Heart right ventricle (tissue), 16 donors: ENCODE results near the gene DRD5. TPM values are rescaled to one million over a fixed set of nuclear protein-coding genes. Genes with fewer than 3 reads are reported as not detected.
A peak's percentile ranks its signal among the peaks of the same experiment; 100 is the strongest.
"Not testable (repeated sequence)": the region's sequence is repeated elsewhere in the genome, so short reads cannot be mapped to it uniquely, and the experiment has no call there.

ENCODE experiments used
- ATAC-seq, 8 donors: fragments of 200-7000 bp; cut with Tn5 transposase; one replicate each; pipeline ENCODE4 v1.9.1; 2020; ENCODE audit warnings: mild to moderate bottlenecking in 8 of 8, moderate library complexity in 8 of 8, moderate number of reproducible peaks in 1 of 8
- DNase-seq, 2 donors: peaks; one replicate each; pipeline ENCODE4 v3.0.0-alpha.2; 2020
- H3K27ac ChIP-seq, 10 donors: fragments of 200-600 bp; sonication (generic) in 2 of 10; one replicate each; pipeline versions ENCODE4 v1.5.0 to v1.8.0; 2020 to 2022; ENCODE audit warnings: mild to moderate bottlenecking in 3 of 10
- H3K27me3 ChIP-seq, 7 donors: fragments of 200-600 bp; one replicate each; pipeline ENCODE4 v1.8.0; 2021 to 2022; ENCODE audit warnings: mild to moderate bottlenecking in 2 of 7
- H3K36me3 ChIP-seq, 9 donors: fragments of 200-600 bp; sonication (generic) in 1 of 9; one replicate each; pipeline versions ENCODE4 v1.5.0 to v1.8.0; 2020 to 2022; ENCODE audit warnings: mild to moderate bottlenecking in 2 of 9
- H3K4me1 ChIP-seq, 9 donors: fragments of 200-600 bp; sonication (generic) in 1 of 9; one replicate each; pipeline versions ENCODE4 v1.5.0 to v1.8.0; 2020 to 2022; ENCODE audit warnings: mild to moderate bottlenecking in 4 of 9
- H3K4me3 ChIP-seq, 10 donors: fragments of 200-600 bp; sonication (generic) in 2 of 10; one replicate each; pipeline versions ENCODE4 v1.5.0 to v1.8.0; 2020 to 2022; ENCODE audit warnings: mild to moderate bottlenecking in 7 of 10, moderate library complexity in 2 of 10
- H3K9me3 ChIP-seq, 11 donors: fragments of 200-600 bp in 10 of 11; sonication (generic) in 2 of 11; one replicate each; pipeline versions ENCODE4 v1.5.0 to v1.8.0; 2013 to 2022; ENCODE audit warnings: mild to moderate bottlenecking in 2 of 11, control low read depth in 1 of 11, moderate library complexity in 1 of 11
- WGBS, 2 donors: extraction: QIAGEN DNeasy Blood & Tissue Kit; methylation state at CpG; one replicate each; pipeline ENCODE4 v1.1.7; 2013; ENCODE audit warnings: inconsistent platforms in 1 of 2; 5-methylcytosine and 5-hydroxymethylcytosine counted together
- intact Hi-C, 10 donors: fragments of 100-400 bp; cut with DNase I; formaldehyde crosslinking; loops; one replicate each; pipeline versions ENCODE4 v1.11.1 to v1.14.2; 2022
- long read RNA-seq, 3 donors: library from polyadenylated mRNA; unstranded; transcript quantifications; one replicate each; pipeline ENCODE4 v2.0.0, GENCODE V29; 2020 to 2021
- polyA plus RNA-seq, 2 donors: library from polyadenylated mRNA; stranded (reverse); fragments of 200-250 nt; gene quantifications; one replicate each; pipeline ENCODE4 v1.2.3, GENCODE V29; 2013
- total RNA-seq, 10 donors: library from RNA; stranded (reverse); fragmentation: NEBNext Ultra II Directional in 3 of 10; extraction: Animal tissue kit (Norgen Biotek cat#: 25700) in 3 of 10; gene quantifications; one replicate each; pipeline versions ENCODE4 v1.2.1 to v1.2.4, GENCODE V29; 2021 to 2023
- TF ChIP-seq, protein P1 (sequence below), 9 donors: fragments of 200-600 bp; sonication (generic) in 2 of 9; IDR thresholded peaks; one replicate each; pipeline versions ENCODE4 v1.5.0 to v1.8.0; 2021 to 2022; ENCODE audit warnings: antibody characterized with exemption in 9 of 9, mild to moderate bottlenecking in 5 of 9, moderate library complexity in 1 of 9
- donor health status: Arrhythmogenic right ventricular cardiomyopathy.
- donor health status: ischemic (EF 13 %, LVEDD 7.1; RV severe dilation, severe dysfunction).
- donor health status: healthy with polysubstance abuse.
- donor health status: DM: no; HTN: yes; CAD: no.
- donor health status: DM: no; HTN: no; CAD: no.
- donor health status: ischemic (EF 25% LVEDD 6.9; RV normal size, moderate dysfunction).
- donor health status: ischemic (EF 25% LVEDD 5.7; RV mildly dilated, moderate dysfunction).
- donor health status: healthy.
- donor health status: DM: yes; HTN: yes; CAD: no.
- donor health status: Ischemic cardiomyopathy.
- donor health status: ischemic (EF 35%, LVEDD 5.7; RV mildly dilated, moderate dysfunction).
- donor health status: nonischemic (EF 11% LVEDD 7.7; RV severe dilation, severe dysfunction).
- donor health status: DM: yes; HTN: yes; CAD: no.
- donor health status: PGD.
- donor health status: ischemic (EF 29% LVEDD 5.4; RV normal size, mild dysfunction).
- donor health status: nonischemic (EF 23%, LVEDD 6.1; RV moderate dilation, normal function).

The DRD5 gene
- not detected for total RNA-seq
- polyA plus RNA-seq = under 1 TPM in 1 of 2 donors, not detected in 1; 0.07 TPM
- long read RNA-seq, donor 1 = 0 reads
- long read RNA-seq, donor 2 = 0 reads
- long read RNA-seq, donor 3 = 0 reads

DNA sequence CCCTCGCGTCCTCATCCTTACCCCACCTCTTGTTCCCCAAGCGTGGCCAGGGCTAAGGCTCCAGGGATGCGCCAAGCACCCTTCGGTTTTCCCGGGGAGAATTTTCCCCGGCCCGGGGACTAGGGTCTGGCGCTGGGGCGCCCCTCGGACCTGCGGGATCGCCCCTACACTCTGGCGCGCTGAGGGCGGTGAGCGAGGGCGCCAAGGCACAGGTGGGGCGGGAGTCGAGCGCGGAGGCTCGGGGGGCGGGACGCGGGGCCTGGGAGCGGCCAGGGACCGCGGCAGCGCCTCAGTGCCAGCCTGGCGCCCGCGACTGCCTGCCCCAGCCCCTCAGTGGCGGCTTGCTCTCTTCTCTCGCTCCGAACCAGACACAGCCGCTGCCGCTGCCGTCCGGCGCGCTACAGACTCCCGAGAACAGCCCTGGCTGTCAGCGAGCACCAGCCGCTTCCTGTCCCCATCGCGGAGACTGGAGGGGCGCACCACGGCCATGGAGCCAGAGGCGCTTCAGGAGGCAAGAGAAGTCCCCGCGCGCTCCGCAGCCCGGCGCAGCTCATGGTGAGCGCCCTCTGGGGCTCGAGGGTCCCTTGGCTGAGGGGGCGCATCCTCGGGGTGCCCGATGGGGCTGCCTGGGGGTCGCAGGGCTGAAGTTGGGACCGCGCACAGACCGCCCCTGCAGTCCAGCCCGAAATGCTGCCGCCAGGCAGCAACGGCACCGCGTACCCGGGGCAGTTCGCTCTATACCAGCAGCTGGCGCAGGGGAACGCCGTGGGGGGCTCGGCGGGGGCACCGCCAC is at the start of gene DRD5:
Gene DRD5, plus strand, starts transcription at position 292 of the 793 bp plus-strand sequence. Its CDS starts 396 bp downstream, at position 688.
- TF ChIP-seq, protein P1, sequence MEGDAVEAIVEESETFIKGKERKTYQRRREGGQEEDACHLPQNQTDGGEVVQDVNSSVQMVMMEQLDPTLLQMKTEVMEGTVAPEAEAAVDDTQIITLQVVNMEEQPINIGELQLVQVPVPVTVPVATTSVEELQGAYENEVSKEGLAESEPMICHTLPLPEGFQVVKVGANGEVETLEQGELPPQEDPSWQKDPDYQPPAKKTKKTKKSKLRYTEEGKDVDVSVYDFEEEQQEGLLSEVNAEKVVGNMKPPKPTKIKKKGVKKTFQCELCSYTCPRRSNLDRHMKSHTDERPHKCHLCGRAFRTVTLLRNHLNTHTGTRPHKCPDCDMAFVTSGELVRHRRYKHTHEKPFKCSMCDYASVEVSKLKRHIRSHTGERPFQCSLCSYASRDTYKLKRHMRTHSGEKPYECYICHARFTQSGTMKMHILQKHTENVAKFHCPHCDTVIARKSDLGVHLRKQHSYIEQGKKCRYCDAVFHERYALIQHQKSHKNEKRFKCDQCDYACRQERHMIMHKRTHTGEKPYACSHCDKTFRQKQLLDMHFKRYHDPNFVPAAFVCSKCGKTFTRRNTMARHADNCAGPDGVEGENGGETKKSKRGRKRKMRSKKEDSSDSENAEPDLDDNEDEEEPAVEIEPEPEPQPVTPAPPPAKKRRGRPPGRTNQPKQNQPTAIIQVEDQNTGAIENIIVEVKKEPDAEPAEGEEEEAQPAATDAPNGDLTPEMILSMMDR (IDR thresholded peaks at IDR 0.05) = no peak
- ATAC-seq (no peak), DNase-seq (no peak)
- no peaks in the 10 kb centered on the region for H3K4me1 ChIP-seq
- H3K4me3 ChIP-seq = peak within 1 kb of the TSS in 4 of 10 donors; percentile 7 to 20 (median 10)
- WGBS, 2 donors = 5 to 7% methylated on average over 71 to 78 of the region's 78 CpGs
- H3K9me3 ChIP-seq = no peaks in the 10 kb centered on the region
- H3K36me3 ChIP-seq = no peaks in the 10 kb centered on the region
- intact Hi-C loops = no loop called here
- no peak within 1 kb of the TSS for H3K27ac ChIP-seq
- H3K27me3 ChIP-seq = peaks cover 8 to 67% (median 44%) of the 10 kb centered on the region in 7 donors

DNA sequence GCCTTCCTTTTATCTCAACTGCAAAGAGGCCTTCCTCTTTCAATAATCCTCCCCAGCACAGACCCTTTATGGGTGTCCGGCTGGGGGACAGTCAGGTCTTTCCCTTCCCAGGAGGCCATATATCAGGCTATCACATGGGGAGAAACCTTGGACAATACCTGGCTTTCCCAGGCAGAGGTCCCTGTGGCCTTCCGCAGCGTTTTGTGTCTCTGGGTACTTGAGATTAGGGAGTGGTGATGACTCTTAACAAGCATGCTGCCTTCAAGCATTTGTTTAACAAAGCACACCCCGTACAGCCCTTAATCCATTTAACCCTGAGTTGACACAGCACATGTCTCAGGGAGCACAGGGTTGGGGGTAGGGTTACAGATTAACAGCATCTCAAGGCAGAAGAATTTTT is 49.2 kb upstream of the DRD5 start:
- intact Hi-C loops, H3K36me3 ChIP-seq: not testable (repeated sequence)

DNA sequence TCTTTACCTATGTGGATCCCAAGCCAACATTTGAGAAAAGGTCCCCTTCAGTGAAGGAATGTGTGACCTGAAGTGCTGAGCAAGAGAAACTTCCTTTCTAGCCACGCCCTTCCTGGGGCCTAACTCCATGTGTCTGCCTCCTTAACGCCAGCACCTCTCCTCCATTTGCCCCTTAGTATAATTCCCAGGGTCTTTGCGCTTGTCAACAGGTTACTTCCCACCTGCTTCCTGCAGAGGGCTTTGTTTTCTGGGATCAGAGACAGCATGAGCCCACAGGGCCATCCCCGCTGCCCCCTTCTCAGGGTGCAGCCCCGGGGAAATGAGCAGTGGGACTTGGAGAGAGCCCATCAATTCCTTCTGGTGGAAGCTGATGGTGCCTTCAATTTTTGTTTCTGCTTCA is 45.9 kb upstream of the DRD5 start:
- Histone ChIP-seq H3K27me3 (no peaks in the 10 kb centered on the region), H3K9me3 (no peaks in the 10 kb centered on the region), H3K4me3 (no peak overlapping the region), H3K36me3 (no peaks in the 10 kb centered on the region), H3K4me1 (peaks cover 0 to 5% (median 0%) of the 10 kb centered on the region in 9 donors), H3K27ac (no peak overlapping the region)
- TF ChIP-seq, protein P1 (IDR thresholded peaks at IDR 0.05) = no peak
- DNase-seq (no peak), ATAC-seq (no peak)
- 84 to 90% methylated on average over 5 of the region's 5 CpGs for WGBS, 2 donors
- intact Hi-C loops = no loop called here

More for the DNA sequence above, 49.2 kb upstream of the DRD5 start:
- WGBS, 2 donors = 53 to 67% methylated on average over 4 of the region's 4 CpGs
- H3K9me3 ChIP-seq, DNase-seq, ATAC-seq, H3K4me3 ChIP-seq, H3K4me1 ChIP-seq, H3K27ac ChIP-seq, H3K27me3 ChIP-seq: not testable (repeated sequence)

DNA sequence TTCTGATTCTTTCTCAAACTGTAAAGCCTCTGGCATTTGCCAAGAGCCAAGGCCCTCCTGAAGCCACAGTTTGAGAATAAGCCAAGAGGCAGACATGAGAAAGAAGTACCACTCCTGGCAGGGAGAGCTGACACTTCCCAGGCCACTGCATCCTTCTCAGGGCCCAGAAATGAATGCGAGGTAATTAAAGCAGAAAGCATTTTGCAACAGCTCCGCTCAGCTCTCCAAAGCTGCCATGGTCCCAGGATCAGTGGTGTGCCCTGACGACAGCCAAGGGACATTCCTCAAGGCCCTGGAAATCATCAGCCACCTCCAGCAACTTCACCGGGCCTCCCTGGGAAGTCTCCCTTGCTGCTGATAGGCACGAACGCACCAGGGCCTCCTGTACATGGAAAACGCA is 44.2 kb upstream of the DRD5 start:
- H3K9me3 ChIP-seq, DNase-seq, H3K4me1 ChIP-seq, ATAC-seq, H3K27ac ChIP-seq, intact Hi-C loops, H3K36me3 ChIP-seq, H3K27me3 ChIP-seq, H3K4me3 ChIP-seq: not testable (repeated sequence)
- 20 to 26% methylated on average over 7 of the region's 7 CpGs for WGBS, 2 donors

DNA sequence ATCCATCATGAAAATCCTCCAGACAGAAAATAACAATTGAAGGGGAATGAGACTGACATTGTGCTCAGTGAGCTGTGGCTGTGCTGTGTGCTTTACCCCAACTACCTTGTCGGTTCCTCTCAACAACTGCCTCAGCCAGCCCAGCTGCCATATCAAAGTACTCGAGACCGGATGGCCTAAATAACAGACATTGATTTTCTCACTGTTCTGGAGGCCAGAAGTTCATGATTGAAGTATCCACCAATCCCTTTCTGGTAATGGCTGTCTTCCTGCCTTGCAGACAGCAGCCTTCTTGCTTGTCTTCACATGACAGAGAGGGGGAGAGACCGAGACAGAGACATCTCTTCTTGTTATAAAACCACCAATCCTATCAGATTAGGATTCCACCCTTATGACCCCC is 37.6 kb upstream of the DRD5 start:
- H3K9me3 ChIP-seq, H3K4me1 ChIP-seq, H3K4me3 ChIP-seq, H3K27ac ChIP-seq, H3K36me3 ChIP-seq, DNase-seq, ATAC-seq, intact Hi-C loops, H3K27me3 ChIP-seq: not testable (repeated sequence)
- 75 to 79% methylated on average over 4 of the region's 4 CpGs for WGBS, 2 donors

DNA sequence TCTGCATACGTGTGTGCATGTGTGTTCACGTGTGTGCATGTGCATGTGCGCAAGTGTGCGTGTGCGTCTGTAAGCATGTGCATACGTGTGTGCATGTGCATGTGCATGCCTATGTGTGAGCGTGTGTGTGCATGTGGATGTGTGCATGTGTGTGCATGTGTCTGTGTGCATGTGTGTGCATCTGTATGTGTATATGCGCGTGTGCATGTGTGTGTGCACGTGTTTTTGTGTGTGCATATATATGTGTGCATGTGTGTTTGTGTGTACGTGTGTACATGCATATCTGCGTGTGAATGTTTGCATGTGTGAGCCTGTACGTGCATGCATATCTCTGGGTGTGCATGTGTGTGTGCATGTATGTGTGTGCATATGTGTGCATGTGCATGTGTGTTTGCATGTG is 35.7 kb upstream of the DRD5 start:
- Histone ChIP-seq H3K27ac (no peak overlapping the region), H3K9me3 (no peaks in the 10 kb centered on the region), H3K36me3 (no peaks in the 10 kb centered on the region), H3K4me3 (no peak overlapping the region), H3K27me3 (no peaks in the 10 kb centered on the region), H3K4me1 (no peaks in the 10 kb centered on the region)
- no peak for ATAC-seq
- intact Hi-C loops = no loop called here
- WGBS, 2 donors = 95 to 97% methylated on average over 13 of the region's 13 CpGs
- TF ChIP-seq, protein P1 (IDR thresholded peaks at IDR 0.05) = no peak
- DNase-seq = no peak
